HepG2 (cell line): ENCODE measurements around the gene HSD17B8. TPM values are rescaled to one million over a fixed set of nuclear protein-coding genes. Genes with fewer than 3 reads are reported as not detected.
A peak's percentile ranks its signal among the peaks of the same experiment; 100 is the strongest.

Experiments used
- CCDC6 ChIP-seq: sonication (generic); formaldehyde crosslinking; IDR thresholded peaks from 2 replicates; pipeline ENCODE4 v1.8.1; 2022; ENCODE audit warnings: mild to moderate bottlenecking, missing genetic modification reagents, moderate library complexity
- FUBP1 ChIP-seq: sonication (generic); formaldehyde crosslinking; IDR thresholded peaks from 2 replicates; pipeline ENCODE4 v1.5.1; 2020; ENCODE audit warnings: missing genetic modification reagents, mild to moderate bottlenecking, borderline replicate concordance
- GATAD2A ChIP-seq: IDR thresholded peaks from 2 replicates; pipeline ENCODE4 v1.6.1; 2016
- GRHL1 ChIP-seq: sonication (generic); formaldehyde crosslinking; conservative IDR thresholded peaks from 2 replicates; pipeline ENCODE4 v1.8.0; 2022; ENCODE audit warnings: missing genetic modification reagents
- HES4 ChIP-seq: sonication (generic); formaldehyde crosslinking; IDR thresholded peaks from 2 replicates; pipeline ENCODE4 v1.9.0; 2021; ENCODE audit warnings: mild to moderate bottlenecking, missing genetic modification reagents, borderline replicate concordance
- HOXA5 ChIP-seq: sonication (generic); formaldehyde crosslinking; IDR thresholded peaks from 2 replicates; pipeline ENCODE4 v1.4.0; 2020; ENCODE audit warnings: missing genetic modification reagents
- IRF9 ChIP-seq: sonication (generic); formaldehyde crosslinking; IDR thresholded peaks from 2 replicates; pipeline ENCODE4 v1.8.0; 2022; ENCODE audit warnings: missing genetic modification reagents, mild to moderate bottlenecking, borderline replicate concordance
- KDM5B ChIP-seq: sonication (generic); formaldehyde crosslinking; IDR thresholded peaks from 2 replicates; pipeline ENCODE4 v1.4.0; 2020; ENCODE audit warnings: missing genetic modification reagents, mild to moderate bottlenecking, borderline replicate concordance
- KLF11 ChIP-seq: IDR thresholded peaks from 2 replicates; pipeline ENCODE4 v1.6.1; 2016; ENCODE audit warnings: missing compliant biosample characterization
- MYC ChIP-seq: sonication (generic); formaldehyde crosslinking; IDR thresholded peaks from 2 replicates; pipeline ENCODE4 v1.9.0; 2021; ENCODE audit warnings: missing genetic modification reagents, borderline replicate concordance
- PCBP2 ChIP-seq: fragments of 200-400 bp; formaldehyde crosslinking; optimal IDR thresholded peaks from 2 replicates; pipeline ENCODE3; 2018; ENCODE audit warnings: low read length, low read depth; ENCODE audit not compliant: poor library complexity, severe bottlenecking
- RAD21 ChIP-seq: fragments of 450-650 bp; formaldehyde crosslinking; IDR thresholded peaks from 2 replicates; pipeline ENCODE4 v1.5.0; 2020; ENCODE audit warnings: mild to moderate bottlenecking
- RCOR2 ChIP-seq: IDR thresholded peaks from 2 replicates; pipeline ENCODE4 v1.6.1; 2016; ENCODE audit warnings: missing biosample characterization, missing genetic modification reagents
- SALL2 ChIP-seq: sonication (generic); formaldehyde crosslinking; IDR thresholded peaks from 2 replicates; pipeline ENCODE4 v1.8.1; 2023; ENCODE audit warnings: mild to moderate bottlenecking, missing genetic modification reagents, inconsistent platforms
- TOPORS ChIP-seq: sonication (generic); formaldehyde crosslinking; IDR thresholded peaks from 2 replicates; pipeline ENCODE4 v1.8.0; 2023; ENCODE audit warnings: mild to moderate bottlenecking, missing genetic modification reagents
- YEATS2 ChIP-seq: sonication (generic); formaldehyde crosslinking; IDR thresholded peaks from 2 replicates; pipeline ENCODE4 v1.4.0; 2020; ENCODE audit warnings: missing genetic modification reagents, borderline replicate concordance
- YEATS4 ChIP-seq: sonication (generic); formaldehyde crosslinking; IDR thresholded peaks from 2 replicates; pipeline ENCODE4 v1.4.0; 2020; ENCODE audit warnings: missing genetic modification reagents, borderline replicate concordance
- ZNF180 ChIP-seq: sonication (generic); formaldehyde crosslinking; IDR thresholded peaks from 2 replicates; pipeline ENCODE4 v1.4.0; 2020; ENCODE audit warnings: low read depth, missing genetic modification reagents, borderline replicate concordance
- ZNF326 ChIP-seq: sonication (generic); formaldehyde crosslinking; IDR thresholded peaks from 2 replicates; pipeline ENCODE4 v1.4.0; 2020; ENCODE audit warnings: missing genetic modification reagents, borderline replicate concordance
- ZNF446 ChIP-seq: sonication (generic); formaldehyde crosslinking; IDR thresholded peaks from 2 replicates; pipeline ENCODE4 v1.5.0; 2020; ENCODE audit warnings: mild to moderate bottlenecking, missing genetic modification reagents
- ZNF543 ChIP-seq: sonication (generic); formaldehyde crosslinking; IDR thresholded peaks from 2 replicates; pipeline ENCODE4 v1.4.0; 2020; ENCODE audit warnings: mild to moderate bottlenecking, missing genetic modification reagents
- ZNF552 ChIP-seq: sonication (generic); formaldehyde crosslinking; IDR thresholded peaks from 2 replicates; pipeline ENCODE4 v1.9.0; 2022; ENCODE audit warnings: missing genetic modification reagents, mild to moderate bottlenecking, borderline replicate concordance
- ZNF629 ChIP-seq: sonication (generic); formaldehyde crosslinking; conservative IDR thresholded peaks from 2 replicates; pipeline ENCODE4 v1.5.0; 2020; ENCODE audit warnings: missing genetic modification reagents
- ZNF678 ChIP-seq: sonication (generic); formaldehyde crosslinking; IDR thresholded peaks from 2 replicates; pipeline ENCODE4 v1.4.0; 2020; ENCODE audit warnings: mild to moderate bottlenecking, missing genetic modification reagents
- ZNF713 ChIP-seq: sonication (generic); formaldehyde crosslinking; IDR thresholded peaks from 2 replicates; pipeline ENCODE4 v1.4.0; 2020; ENCODE audit warnings: mild to moderate bottlenecking, missing genetic modification reagents
- polyA plus RNA-seq, 8 experiments: library from polyadenylated mRNA; depleted of rRNA in 3 of 8; stranded (reverse) in 7 of 8; unstranded in 1 of 8; fragments of >200 nt; fragmentation: Illumina TruSeq in 4 of 8; extraction: Trizol in 4 of 8; gene quantifications; 2 replicates each; pipeline versions ENCODE4 v1.2.1 to v1.2.3, GENCODE V29; 2011 to 2016; ENCODE audit warnings: low read depth in 4 of 8, missing spikeins in 1 of 8, mixed read lengths in 1 of 8; ENCODE audit not compliant: insufficient read depth in 1 of 8
- total RNA-seq, 5 experiments: library from RNA; depleted of rRNA; stranded (reverse); fragments of >200 nt; fragmentation: Illumina TruSeq; extraction: Trizol; gene quantifications; 2 replicates each; pipeline ENCODE4 v1.2.3, GENCODE V29; 2016; ENCODE audit warnings: low read depth in 1 of 5

The HSD17B8 gene
- total and polyA plus RNA-seq, 2 of the 13 experiments (the other 11 are each of a cell fraction or from before 2014, with no cell fraction given): 12.6 to 20.1 TPM

GRCh38 chr6:33200219-33201146 is 4.0 kb upstream of the HSD17B8 start, which contains the start of the genes RXRB and SLC39A7 (continued):
- TF ChIP-seq KDM5B (CRISPR knock-in tag) (peak; percentile 92), ZNF552 (CRISPR knock-in tag) (no peak; the same call in 1 of the 2 replicates), GRHL1 (no peak), GATAD2A (peak; percentile 63; the same call in 1 of the 2 replicates), IRF9 (peak; percentile 91), ZNF678 (0 out of 2 replicates have a peak, but pooled peaks have one; percentile 91), RCOR2 (CRISPR knock-in tag) (0 out of 2 replicates have a peak, but pooled peaks have one; percentile 11), ZNF543 (peak; percentile 95), YEATS4 (CRISPR knock-in tag) (peak; percentile 92; the same call in 1 of the 2 replicates), PCBP2 (no peak), YEATS2 (CRISPR knock-in tag) (peak; percentile 90), KLF11 (CRISPR knock-in tag) (no peak), ZNF326 (CRISPR knock-in tag) (no peak), SALL2 (CRISPR knock-in tag) (peak; percentile 91), ZNF629 (CRISPR knock-in tag) (no peak; the same call in 1 of the 2 replicates), HES4 (CRISPR knock-in tag) (peak; percentile 79; the same call in 1 of the 2 replicates), HOXA5 (CRISPR knock-in tag) (peak; percentile 96), ZNF180 (peak; percentile 69; the same call in 1 of the 2 replicates), TOPORS (CRISPR knock-in tag) (no peak), ZNF713 (CRISPR knock-in tag) (0 out of 2 replicates have a peak, but pooled peaks have one; percentile 48), ZNF446 (CRISPR knock-in tag) (peak; percentile 87), RAD21 (peak; percentile 28; the same call in 1 of the 2 replicates), FUBP1 (CRISPR knock-in tag) (peak; percentile 87; the same call in 1 of the 2 replicates), MYC (CRISPR knock-in tag) (peak; percentile 87; the same call in 1 of the 2 replicates), CCDC6 (CRISPR knock-in tag) (peak; percentile 96)
